SK-N-SH (cell line): ENCODE measurements around the gene ABHD10. TPM values are rescaled to one million over a fixed set of nuclear protein-coding genes. Genes with fewer than 3 reads are reported as not detected.

Experiments used
- CTCF ChIA-PET: fragments of 300-600, 350-600 bp; formaldehyde crosslinking; extraction: SDS; loops from one replicate; lab custom pipeline; 2021; lab: Yijun Ruan, JAX
- POLR2A ChIA-PET: fragments of 350-600 bp; sonication (Branson Sonifier 250); formaldehyde crosslinking; extraction: SDS; loops from one replicate; lab custom pipeline; 2020; ENCODE audit warnings: antibody characterized with exemption, inconsistent platforms; lab: Yijun Ruan, JAX
- DNase-seq: peaks from one replicate; pipeline ENCODE4 v3.0.0; 2012
- H2AFZ ChIP-seq: fragments of 200-600 bp; sonication (generic); 2 replicates; pipeline ENCODE4 v1.8.1; 2016; ENCODE audit warnings: antibody characterized with exemption, mild to moderate bottlenecking, low read depth
- H3F3A ChIP-seq: fragments of 200-600 bp; sonication (generic); replicated peaks from 2 replicates; pipeline ENCODE3; 2016; ENCODE audit warnings: antibody characterized with exemption, mild to moderate bottlenecking; ENCODE audit not compliant: insufficient read depth
- H3K27ac ChIP-seq, 2 experiments: fragments of 200-500 bp in 1 of 2; fragments of 200-600 bp in 1 of 2; sonication (Bioruptor generic) in 1 of 2; sonication (generic), shearing (Covaris generic) in 1 of 2; 2 replicates each; pipeline versions ENCODE4 v1.5.1 to v1.6.1; 2014 to 2016; ENCODE audit warnings: low read depth in 2 of 2, inconsistent platforms in 1 of 2, low read length in 1 of 2, mild to moderate bottlenecking in 1 of 2, mixed read lengths in 1 of 2
- H3K27me3 ChIP-seq: fragments of 200-600 bp; sonication (generic), shearing (Covaris generic); 2 replicates; pipeline ENCODE4 v1.6.1; 2016; ENCODE audit warnings: mixed run types; ENCODE audit not compliant: insufficient read depth
- H3K36me3 ChIP-seq, 2 experiments: fragments of 200-500 bp in 1 of 2; fragments of 200-600 bp in 1 of 2; sonication (Bioruptor generic) in 1 of 2; sonication (generic) in 1 of 2; replicated peaks in 1 of 2; 2 replicates each; pipeline versions ENCODE3 to v1.5.1; 2014 to 2016; ENCODE audit warnings: low read length in 1 of 2, mild to moderate bottlenecking in 1 of 2; ENCODE audit not compliant: insufficient read depth in 2 of 2, control insufficient read depth in 1 of 2
- H3K4me1 ChIP-seq, 2 experiments: fragments of 200-500 bp in 1 of 2; fragments of 200-600 bp in 1 of 2; sonication (Bioruptor generic) in 1 of 2; sonication (generic), shearing (Covaris generic) in 1 of 2; 2 replicates each; pipeline versions ENCODE4 v1.5.1 to v1.6.1; 2014 to 2016; ENCODE audit warnings: low read depth in 1 of 2, low read length in 1 of 2, mixed run types in 1 of 2; ENCODE audit not compliant: insufficient read depth in 2 of 2, control insufficient read depth in 1 of 2
- H3K4me2 ChIP-seq: fragments of 200-600 bp; sonication (generic), shearing (Covaris generic); 2 replicates; pipeline ENCODE4 v1.6.1; 2017; ENCODE audit warnings: mixed run types
- H3K4me3 ChIP-seq, 2 experiments: fragments of 200-500 bp in 1 of 2; fragments of 200-600 bp in 1 of 2; sonication (Bioruptor generic) in 1 of 2; sonication (generic), shearing (Covaris generic) in 1 of 2; 2 replicates each; pipeline versions ENCODE4 v1.5.1 to v1.8.1; 2014 to 2016; ENCODE audit warnings: low read depth in 2 of 2, inconsistent platforms in 1 of 2, low read length in 1 of 2, mild to moderate bottlenecking in 1 of 2, mixed read lengths in 1 of 2, moderate library complexity in 1 of 2
- H3K79me2 ChIP-seq: fragments of 200-600 bp; sonication (generic); 2 replicates; pipeline ENCODE4 v1.8.1; 2017; ENCODE audit warnings: mild to moderate bottlenecking; ENCODE audit not compliant: insufficient read depth
- H3K9ac ChIP-seq: fragments of 200-600 bp; sonication (generic); 2 replicates; pipeline ENCODE4 v1.6.1; 2017; ENCODE audit warnings: mixed run types
- H3K9me2 ChIP-seq: fragments of 200-600 bp; sonication (generic); 2 replicates; pipeline ENCODE4 v1.6.1; 2017; ENCODE audit warnings: mixed run types
- H3K9me3 ChIP-seq: fragments of 200-600 bp; sonication (generic); 2 replicates; pipeline ENCODE4 v1.6.1; 2017; ENCODE audit warnings: mixed run types, mild to moderate bottlenecking, moderate library complexity
- H4K20me1 ChIP-seq: fragments of 200-600 bp; sonication (generic); 2 replicates; pipeline ENCODE4 v1.6.1; 2017; ENCODE audit warnings: mild to moderate bottlenecking, mixed run types; ENCODE audit not compliant: insufficient read depth
- CTCF ChIP-seq: fragments of 200-600 bp; sonication (generic); IDR thresholded peaks from 2 replicates; pipeline ENCODE4 v1.6.1; 2017; ENCODE audit warnings: antibody characterized with exemption, mild to moderate bottlenecking, moderate library complexity
- FOSL2 ChIP-seq: IDR thresholded peaks from 2 replicates; pipeline ENCODE4 v1.4.0; 2012; ENCODE audit warnings: low read depth, mild to moderate bottlenecking, moderate library complexity, borderline replicate concordance
- FOXJ3 ChIP-seq: sonication (generic); formaldehyde crosslinking; IDR thresholded peaks from 2 replicates; pipeline ENCODE4 v1.5.1; 2020; ENCODE audit warnings: mild to moderate bottlenecking, missing genetic modification reagents
- GABPA ChIP-seq: IDR thresholded peaks from 2 replicates; pipeline ENCODE4 v1.4.0; 2012; ENCODE audit warnings: low read depth, mild to moderate bottlenecking
- GATA2 ChIP-seq: sonication (generic); formaldehyde crosslinking; IDR thresholded peaks from 2 replicates; pipeline ENCODE4 v1.5.0; 2020; ENCODE audit warnings: mild to moderate bottlenecking, missing genetic modification reagents
- MEF2A ChIP-seq: IDR thresholded peaks from 2 replicates; pipeline ENCODE4 v1.4.0; 2012; ENCODE audit warnings: low read depth, borderline replicate concordance
- NFIC ChIP-seq: IDR thresholded peaks from 2 replicates; pipeline ENCODE4 v1.4.0; 2012; ENCODE audit warnings: borderline replicate concordance
- POLR2AphosphoS5 ChIP-seq: IDR thresholded peaks from 2 replicates; pipeline ENCODE4 v1.6.1; 2012; ENCODE audit warnings: low read depth, low read length
- RAD21 ChIP-seq: IDR thresholded peaks from 2 replicates; pipeline ENCODE4 v1.6.1; 2012; ENCODE audit warnings: mild to moderate bottlenecking, low read length
- RFX5 ChIP-seq: IDR thresholded peaks from 2 replicates; pipeline ENCODE4 v1.6.1; 2012; ENCODE audit warnings: mild to moderate bottlenecking, improper control_type of control experiment, low read length
- RXRA ChIP-seq: IDR thresholded peaks from 2 replicates; pipeline ENCODE4 v1.4.0; 2012; ENCODE audit warnings: low read depth, mild to moderate bottlenecking, borderline replicate concordance
- TEAD4 ChIP-seq: IDR thresholded peaks from 2 replicates; pipeline ENCODE4 v1.4.0; 2012; ENCODE audit warnings: mild to moderate bottlenecking, borderline replicate concordance; ENCODE audit not compliant: insufficient read depth
- USF2 ChIP-seq: fragments of 150-350 bp; IDR thresholded peaks from 2 replicates; pipeline ENCODE4 v1.6.1; 2017; ENCODE audit warnings: antibody characterized with exemption, low read length, low read depth, borderline replicate concordance
- YY1 ChIP-seq: IDR thresholded peaks from 2 replicates; pipeline ENCODE4 v1.4.0; 2012; ENCODE audit warnings: low read depth, mild to moderate bottlenecking
- WGBS: methylation state at CpG from one replicate; pipeline ENCODE4 v1.1.6; 2017; ENCODE audit warnings: low lambda C conversion rate; 5-methylcytosine and 5-hydroxymethylcytosine counted together
- polyA plus RNA-seq, 3 experiments: library from polyadenylated mRNA; depleted of rRNA; stranded (reverse); fragments of >200 nt; gene quantifications; 2 replicates each; pipeline ENCODE4 v1.2.3, GENCODE V29; 2012
- TF ChIP-seq, protein P1 (sequence below): IDR thresholded peaks from 2 replicates; pipeline ENCODE4 v1.4.0; 2012; ENCODE audit warnings: low read depth
- TF ChIP-seq, protein P2 (sequence below): IDR thresholded peaks from 2 replicates; pipeline ENCODE4 v1.6.1; 2012; ENCODE audit warnings: mild to moderate bottlenecking, low read depth, low read length, moderate library complexity
- TF ChIP-seq, protein P3 (sequence below): IDR thresholded peaks from 2 replicates; pipeline ENCODE4 v1.4.0; 2012; ENCODE audit warnings: low read depth, borderline replicate concordance
- TF ChIP-seq, protein P4 (sequence below): IDR thresholded peaks from 2 replicates; pipeline ENCODE4; 2012

The ABHD10 gene
- polyA plus RNA-seq, 1 of the 3 experiments (the other 2 are of a cell fraction), result 14.8 TPM

DNA sequence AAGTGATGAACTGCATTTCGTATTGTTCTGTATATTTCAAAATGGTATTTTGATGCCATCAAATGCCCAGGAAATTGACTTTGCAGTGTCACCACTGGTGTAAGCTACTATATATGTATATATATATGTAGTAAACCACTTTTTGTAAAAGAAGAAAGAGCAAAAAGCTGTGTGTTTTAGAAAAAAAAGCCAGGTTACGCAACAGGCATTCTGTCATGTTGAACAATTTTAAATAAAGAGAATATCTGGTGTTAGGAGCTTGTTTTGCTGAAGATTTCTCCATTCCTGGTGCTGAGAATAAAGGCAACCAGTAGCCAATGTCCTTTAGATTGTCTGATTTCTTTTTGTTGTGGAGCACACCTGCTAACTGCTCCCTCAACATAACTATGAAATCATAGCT is 3.7 kb upstream of the ABHD10 start:
- no peaks in the 10 kb centered on the region for H4K20me1 ChIP-seq
- TF ChIP-seq MEF2A (no peak), GABPA (no peak), GATA2 (CRISPR knock-in tag) (no peak), YY1 (no peak), POLR2AphosphoS5 (no peak), FOXJ3 (no peak), TEAD4 (no peak), FOSL2 (no peak), RFX5 (no peak), NFIC (no peak), CTCF (no peak), USF2 (no peak), RXRA (no peak), RAD21 (no peak)
- TF ChIP-seq, protein P1, sequence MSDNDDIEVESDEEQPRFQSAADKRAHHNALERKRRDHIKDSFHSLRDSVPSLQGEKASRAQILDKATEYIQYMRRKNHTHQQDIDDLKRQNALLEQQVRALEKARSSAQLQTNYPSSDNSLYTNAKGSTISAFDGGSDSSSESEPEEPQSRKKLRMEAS, result no peak
- TF ChIP-seq, protein P2, sequence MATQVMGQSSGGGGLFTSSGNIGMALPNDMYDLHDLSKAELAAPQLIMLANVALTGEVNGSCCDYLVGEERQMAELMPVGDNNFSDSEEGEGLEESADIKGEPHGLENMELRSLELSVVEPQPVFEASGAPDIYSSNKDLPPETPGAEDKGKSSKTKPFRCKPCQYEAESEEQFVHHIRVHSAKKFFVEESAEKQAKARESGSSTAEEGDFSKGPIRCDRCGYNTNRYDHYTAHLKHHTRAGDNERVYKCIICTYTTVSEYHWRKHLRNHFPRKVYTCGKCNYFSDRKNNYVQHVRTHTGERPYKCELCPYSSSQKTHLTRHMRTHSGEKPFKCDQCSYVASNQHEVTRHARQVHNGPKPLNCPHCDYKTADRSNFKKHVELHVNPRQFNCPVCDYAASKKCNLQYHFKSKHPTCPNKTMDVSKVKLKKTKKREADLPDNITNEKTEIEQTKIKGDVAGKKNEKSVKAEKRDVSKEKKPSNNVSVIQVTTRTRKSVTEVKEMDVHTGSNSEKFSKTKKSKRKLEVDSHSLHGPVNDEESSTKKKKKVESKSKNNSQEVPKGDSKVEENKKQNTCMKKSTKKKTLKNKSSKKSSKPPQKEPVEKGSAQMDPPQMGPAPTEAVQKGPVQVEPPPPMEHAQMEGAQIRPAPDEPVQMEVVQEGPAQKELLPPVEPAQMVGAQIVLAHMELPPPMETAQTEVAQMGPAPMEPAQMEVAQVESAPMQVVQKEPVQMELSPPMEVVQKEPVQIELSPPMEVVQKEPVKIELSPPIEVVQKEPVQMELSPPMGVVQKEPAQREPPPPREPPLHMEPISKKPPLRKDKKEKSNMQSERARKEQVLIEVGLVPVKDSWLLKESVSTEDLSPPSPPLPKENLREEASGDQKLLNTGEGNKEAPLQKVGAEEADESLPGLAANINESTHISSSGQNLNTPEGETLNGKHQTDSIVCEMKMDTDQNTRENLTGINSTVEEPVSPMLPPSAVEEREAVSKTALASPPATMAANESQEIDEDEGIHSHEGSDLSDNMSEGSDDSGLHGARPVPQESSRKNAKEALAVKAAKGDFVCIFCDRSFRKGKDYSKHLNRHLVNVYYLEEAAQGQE, result no peak
- TF ChIP-seq, protein P3, sequence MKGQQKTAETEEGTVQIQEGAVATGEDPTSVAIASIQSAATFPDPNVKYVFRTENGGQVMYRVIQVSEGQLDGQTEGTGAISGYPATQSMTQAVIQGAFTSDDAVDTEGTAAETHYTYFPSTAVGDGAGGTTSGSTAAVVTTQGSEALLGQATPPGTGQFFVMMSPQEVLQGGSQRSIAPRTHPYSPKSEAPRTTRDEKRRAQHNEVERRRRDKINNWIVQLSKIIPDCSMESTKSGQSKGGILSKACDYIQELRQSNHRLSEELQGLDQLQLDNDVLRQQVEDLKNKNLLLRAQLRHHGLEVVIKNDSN, result no peak
- TF ChIP-seq, protein P4, sequence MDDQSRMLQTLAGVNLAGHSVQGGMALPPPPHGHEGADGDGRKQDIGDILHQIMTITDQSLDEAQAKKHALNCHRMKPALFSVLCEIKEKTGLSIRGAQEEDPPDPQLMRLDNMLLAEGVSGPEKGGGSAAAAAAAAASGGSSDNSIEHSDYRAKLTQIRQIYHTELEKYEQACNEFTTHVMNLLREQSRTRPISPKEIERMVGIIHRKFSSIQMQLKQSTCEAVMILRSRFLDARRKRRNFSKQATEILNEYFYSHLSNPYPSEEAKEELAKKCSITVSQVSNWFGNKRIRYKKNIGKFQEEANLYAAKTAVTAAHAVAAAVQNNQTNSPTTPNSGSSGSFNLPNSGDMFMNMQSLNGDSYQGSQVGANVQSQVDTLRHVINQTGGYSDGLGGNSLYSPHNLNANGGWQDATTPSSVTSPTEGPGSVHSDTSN, result no peak
- H2AFZ ChIP-seq, result no peak overlapping the region
- H3K27me3 ChIP-seq, result no peaks in the 10 kb centered on the region
- H3K9me3 ChIP-seq, result no peaks in the 10 kb centered on the region
- peaks cover 2 to 4% of the 10 kb centered on the region in 2 experiments; a peak in 3 of 4 replicates for H3K4me1 ChIP-seq
- no peak overlapping the region for H3K4me2 ChIP-seq
- no peak overlapping the region for H3K27ac ChIP-seq
- DNase-seq, result no peak
- POLR2A ChIA-PET, result no interaction called here
- no peak overlapping the region for H3K4me3 ChIP-seq
- peaks cover 13% of the 10 kb centered on the region for H3K79me2 ChIP-seq
- 95% methylated on average over 2 of the region's 2 CpGs for WGBS
- no peaks in the 10 kb centered on the region for H3K9me2 ChIP-seq
- peaks cover 36% of the 10 kb centered on the region for H3F3A ChIP-seq
- H3K9ac ChIP-seq, result no peak overlapping the region
- peaks cover 26 to 35% of the 10 kb centered on the region in 2 experiments for H3K36me3 ChIP-seq
- CTCF ChIA-PET, result interaction anchor here (0.7 to 12.2 kb wide), 6 partner anchors 13 to 306 kb away, joined by 3 to 255 read pairs (median 4); no protein-coding TSS in a partner anchor
